Liver (tissue), 3 donors: ENCODE results near the gene RIOX2.

ENCODE experiments used
- CTCF ChIP-seq: fragments of 150-350 bp; IDR thresholded peaks from 2 replicates; pipeline ENCODE4 v1.5.1; 2017; ENCODE audit warnings: improper control_type of control experiment, low read depth, low read length; ENCODE audit not compliant: missing input control
- HNF4A ChIP-seq, 2 donors: conservative IDR thresholded peaks; 2 replicates each; pipeline ENCODE4 v1.6.1; 2016; ENCODE audit warnings: antibody characterized with exemption in 2 of 2, mild to moderate bottlenecking in 2 of 2
- donor health status: healthy.
- donor health status: healthy.

- TF ChIP-seq CTCF (no peak), HNF4A (conservative IDR thresholded peaks at IDR 0.05) (no peak)
Observed at GRCh38 chr3:97975466-97975865, 3.2 kb upstream of the RIOX2 start.
